Neuron (in vitro differentiated cells): ENCODE data around the gene GFY.

Experiments
- H2AFZ ChIP-seq: one replicate; pipeline ENCODE4 v1.6.1; 2013; ENCODE audit warnings: low read depth, mild to moderate bottlenecking, inconsistent platforms, low read length, moderate library complexity
- H3K27me3 ChIP-seq: one replicate; pipeline ENCODE4 v1.6.1; 2013; ENCODE audit warnings: low read length; ENCODE audit not compliant: insufficient read depth
- H3K36me3 ChIP-seq: one replicate; pipeline ENCODE4 v1.6.1; 2013; ENCODE audit warnings: low read length; ENCODE audit not compliant: insufficient read depth
- H3K4me1 ChIP-seq: one replicate; pipeline ENCODE4 v1.6.1; 2013; ENCODE audit warnings: low read length; ENCODE audit not compliant: insufficient read depth
- H3K4me3 ChIP-seq: 2 replicates; pipeline ENCODE4 v1.5.1; 2013; ENCODE audit warnings: mild to moderate bottlenecking, low read length, moderate library complexity
- H3K9me3 ChIP-seq: one replicate; pipeline ENCODE4 v1.6.1; 2013; ENCODE audit warnings: low read length

GFY gene

DNA sequence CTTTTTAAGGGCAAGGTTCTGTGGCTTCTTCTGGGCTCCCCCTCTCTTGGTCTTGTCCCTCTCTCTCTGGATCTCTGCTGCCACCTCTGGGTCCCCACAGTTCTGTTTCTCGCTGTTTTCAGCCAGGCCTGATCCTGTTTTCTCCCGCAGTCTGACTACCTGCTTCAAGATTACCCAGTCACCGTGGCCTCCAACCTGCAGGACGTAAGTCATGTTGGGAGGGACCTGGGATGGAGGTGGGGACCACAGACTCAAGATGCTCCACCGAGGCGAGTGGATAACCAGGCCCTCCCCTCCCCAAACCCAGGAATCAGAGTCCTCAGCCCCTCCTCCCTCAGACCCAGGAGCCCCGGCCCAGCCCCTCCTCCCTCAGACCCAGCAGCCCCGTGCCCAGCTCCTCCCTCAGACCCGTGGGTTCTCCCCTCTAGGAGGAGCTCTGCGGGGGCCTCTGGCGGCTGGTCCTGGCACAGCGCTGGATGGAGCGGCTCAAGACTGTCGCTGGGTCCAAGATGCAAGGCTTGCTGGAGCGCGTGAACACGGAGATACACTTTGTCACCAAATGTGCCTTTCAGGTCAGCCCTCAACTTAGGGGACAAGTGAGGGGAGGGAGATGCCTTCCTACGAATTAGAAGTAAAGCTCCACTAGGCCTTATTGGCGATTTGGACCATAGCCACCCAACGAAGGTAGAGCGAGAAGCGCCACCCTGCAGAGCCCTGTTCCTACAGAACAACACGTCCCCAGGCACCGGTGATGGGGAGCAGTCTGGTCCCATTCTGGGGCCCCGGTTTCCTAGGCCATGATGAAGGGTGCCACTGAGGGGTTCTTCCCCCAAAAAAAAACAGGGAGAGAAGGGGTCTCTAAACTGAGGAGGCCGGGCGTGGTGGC lies 51.0 kb downstream of the GFY start:
- no peak overlapping the region for H3K4me3 ChIP-seq
- H3K4me1 ChIP-seq = no peaks in the 10 kb centered on the region
- no peak overlapping the region for H2AFZ ChIP-seq
- no peaks in the 10 kb centered on the region for H3K27me3 ChIP-seq
- no peaks in the 10 kb centered on the region for H3K36me3 ChIP-seq
- no peaks in the 10 kb centered on the region for H3K9me3 ChIP-seq
